ENCODE results near the gene PREB.
A peak's percentile ranks its signal among the peaks of the same experiment; 100 is the strongest.

Gene PREB

DNA sequence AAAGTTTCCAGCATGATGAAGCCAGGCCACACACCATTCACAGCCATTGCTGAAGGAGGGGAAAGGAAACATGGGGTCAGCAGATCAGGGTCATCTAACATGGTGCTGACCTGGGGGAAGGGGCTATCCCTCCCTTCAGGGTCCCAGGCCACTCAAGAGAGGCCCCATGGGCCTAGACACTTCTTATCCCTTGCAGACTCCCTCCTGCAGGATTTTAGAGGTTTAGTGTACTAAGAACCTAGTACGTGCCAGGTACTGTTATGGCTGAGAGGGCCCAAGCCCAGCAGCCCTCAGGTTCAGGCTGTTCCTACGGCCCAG, 39.0 kb downstream of the PREB start:
- no peak for DNase-seq

DNA sequence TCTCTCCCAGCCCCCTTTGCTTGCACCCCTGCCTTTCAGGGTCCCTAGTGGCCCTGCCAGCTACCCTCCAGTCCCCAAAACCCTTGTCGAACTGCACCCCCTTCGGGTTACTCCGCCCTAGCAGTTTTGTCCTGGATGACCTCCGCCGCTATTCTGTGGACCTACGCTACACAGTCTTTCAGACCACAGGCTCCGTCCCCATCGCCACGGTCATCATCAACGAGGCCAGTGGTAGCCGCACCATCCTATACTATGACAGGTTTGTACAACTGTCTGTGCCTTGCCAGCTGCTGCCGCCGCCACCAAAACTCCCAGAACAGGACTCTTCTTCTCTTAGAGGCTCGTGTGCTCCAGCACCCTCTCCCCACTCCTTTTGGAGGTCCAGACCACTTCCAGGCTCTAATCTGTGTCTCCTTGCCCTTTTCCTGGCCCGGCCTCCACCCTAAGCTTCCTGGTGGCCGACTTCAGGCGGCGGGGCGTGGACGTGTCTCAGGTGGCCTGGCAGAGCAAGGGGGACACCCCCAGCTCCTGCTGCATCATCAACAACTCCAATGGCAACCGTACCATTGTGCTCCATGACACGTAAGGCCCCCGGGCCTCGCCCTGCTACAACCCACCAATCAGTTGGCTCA, 40.0 kb downstream of the PREB start:
- no peak for DNase-seq

DNA sequence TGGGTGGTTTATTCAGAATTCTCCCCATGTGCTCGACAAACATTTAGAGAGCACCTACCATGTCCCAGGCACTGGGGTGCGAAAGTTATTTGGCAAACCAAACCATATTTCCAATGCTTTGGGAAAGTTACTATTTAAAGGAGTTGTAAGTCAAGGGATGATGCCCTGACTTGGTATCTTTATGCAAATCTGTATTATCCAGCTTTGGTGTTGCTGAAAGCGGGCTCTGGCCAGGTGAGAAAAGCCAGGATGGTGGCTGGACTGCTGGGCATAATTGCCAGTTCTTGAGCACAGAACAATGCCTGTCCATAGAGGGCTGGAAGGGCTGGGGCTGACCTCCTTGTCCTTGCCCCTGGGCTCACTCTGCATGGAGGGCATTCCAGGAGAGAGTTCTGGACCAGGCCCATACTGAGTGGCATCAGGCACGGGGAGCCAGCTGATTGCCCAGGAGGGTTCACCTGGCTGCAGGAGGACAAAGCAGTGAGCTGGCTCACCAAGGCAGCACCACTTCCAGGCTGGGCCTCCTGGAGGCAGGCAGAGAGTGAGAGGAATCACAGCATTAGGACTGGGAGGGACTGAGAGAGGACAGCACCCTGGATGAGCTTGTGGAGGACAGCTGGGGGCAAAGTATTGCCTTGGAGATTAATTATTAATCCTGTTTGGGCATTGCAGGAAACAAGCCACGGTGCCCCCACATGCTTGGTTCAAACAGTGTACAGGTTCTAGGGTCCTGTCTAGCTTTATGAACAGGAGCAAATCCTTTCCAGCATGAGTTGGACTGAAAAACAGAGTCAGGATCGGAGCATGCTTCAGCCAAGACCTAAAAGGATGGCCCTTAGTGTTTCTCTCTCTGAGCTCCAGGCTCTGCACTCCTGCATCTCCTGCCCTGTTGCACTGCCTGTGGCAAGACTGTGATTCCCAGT, 40.7 kb downstream of the PREB start:
- DNase-seq = no peak

DNA sequence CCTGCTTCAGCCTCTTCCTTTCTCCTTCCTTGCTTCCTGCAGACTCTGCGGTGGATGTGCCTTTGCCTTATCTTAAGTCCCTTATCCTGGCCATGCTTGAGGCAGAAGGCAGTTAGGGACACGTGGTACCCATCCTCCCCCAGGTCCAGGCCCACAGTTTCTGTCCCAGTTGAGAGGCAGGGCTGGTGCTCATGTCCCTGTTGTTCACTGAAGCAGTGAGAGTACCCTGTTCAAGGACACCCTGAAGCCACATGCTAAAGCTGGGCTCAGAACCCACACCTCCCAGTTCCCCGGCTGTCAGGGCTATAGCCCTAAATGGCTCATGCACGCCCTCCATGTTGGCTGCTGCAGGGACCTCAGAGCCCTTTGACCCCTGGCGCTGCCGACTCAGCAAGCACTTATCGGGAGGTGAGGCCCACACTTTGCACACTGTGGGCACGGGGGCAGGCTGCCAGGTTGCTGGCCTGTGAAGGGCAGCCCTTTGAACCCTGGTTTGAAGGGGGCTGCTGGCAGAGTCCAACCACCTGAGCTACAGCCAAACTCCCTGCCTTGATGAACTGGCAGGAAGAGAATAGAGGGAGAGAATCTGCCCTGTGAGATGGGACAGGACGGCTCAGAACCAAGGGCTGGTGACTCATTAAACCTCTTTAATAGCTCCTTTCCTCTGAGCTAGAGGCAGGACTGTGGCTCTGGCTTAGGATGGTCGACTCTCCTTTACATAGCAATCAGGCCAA, 41.6 kb downstream of the PREB start:
- DNase-seq = no peak

DNA sequence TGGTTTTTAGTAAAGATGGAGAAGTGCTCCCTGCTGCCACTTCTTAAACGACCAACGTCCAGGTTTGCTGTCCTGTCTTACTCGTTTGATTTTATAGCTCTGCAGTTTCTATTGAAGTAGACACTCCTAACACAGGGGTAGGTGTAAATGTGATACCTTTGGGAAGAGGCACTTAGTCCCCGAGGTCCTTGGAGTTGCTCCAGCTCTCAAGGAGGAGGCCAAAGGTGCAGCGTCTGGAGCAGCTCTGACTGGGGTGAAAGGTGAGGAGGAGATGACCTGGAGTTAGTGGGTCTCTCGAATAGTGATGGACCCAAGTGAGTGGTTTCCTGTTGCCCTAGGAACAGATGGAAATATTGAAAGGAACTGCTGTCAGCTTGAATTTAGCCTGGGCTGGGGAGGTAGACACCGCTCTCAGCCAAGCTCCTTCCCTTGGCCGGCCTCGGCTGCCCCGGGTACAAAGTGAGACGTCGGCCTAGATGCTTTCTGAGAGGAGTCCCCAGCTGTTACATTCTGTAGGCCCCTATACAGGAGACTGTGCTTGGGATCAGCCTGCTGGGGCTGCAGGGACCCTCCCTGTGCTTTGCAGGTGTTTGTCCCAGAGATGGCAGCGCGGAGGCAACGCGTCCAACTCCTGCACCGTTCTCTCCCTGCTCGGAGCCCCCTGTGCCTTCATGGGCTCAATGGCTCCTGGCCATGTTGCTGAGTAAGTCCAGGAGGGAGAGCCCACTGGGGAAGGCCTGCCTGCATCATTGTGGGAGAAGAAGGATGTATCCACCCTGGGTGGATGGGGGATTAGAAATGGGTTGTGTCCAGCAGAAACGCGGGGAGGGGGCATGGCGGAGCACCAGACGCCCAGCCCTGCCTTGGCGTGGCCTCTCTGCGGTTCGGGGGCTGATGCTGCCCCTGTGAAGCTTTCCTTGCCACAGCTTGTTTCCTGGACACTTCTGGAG, 42.4 kb downstream of the PREB start:
- no peak for DNase-seq

DNA sequence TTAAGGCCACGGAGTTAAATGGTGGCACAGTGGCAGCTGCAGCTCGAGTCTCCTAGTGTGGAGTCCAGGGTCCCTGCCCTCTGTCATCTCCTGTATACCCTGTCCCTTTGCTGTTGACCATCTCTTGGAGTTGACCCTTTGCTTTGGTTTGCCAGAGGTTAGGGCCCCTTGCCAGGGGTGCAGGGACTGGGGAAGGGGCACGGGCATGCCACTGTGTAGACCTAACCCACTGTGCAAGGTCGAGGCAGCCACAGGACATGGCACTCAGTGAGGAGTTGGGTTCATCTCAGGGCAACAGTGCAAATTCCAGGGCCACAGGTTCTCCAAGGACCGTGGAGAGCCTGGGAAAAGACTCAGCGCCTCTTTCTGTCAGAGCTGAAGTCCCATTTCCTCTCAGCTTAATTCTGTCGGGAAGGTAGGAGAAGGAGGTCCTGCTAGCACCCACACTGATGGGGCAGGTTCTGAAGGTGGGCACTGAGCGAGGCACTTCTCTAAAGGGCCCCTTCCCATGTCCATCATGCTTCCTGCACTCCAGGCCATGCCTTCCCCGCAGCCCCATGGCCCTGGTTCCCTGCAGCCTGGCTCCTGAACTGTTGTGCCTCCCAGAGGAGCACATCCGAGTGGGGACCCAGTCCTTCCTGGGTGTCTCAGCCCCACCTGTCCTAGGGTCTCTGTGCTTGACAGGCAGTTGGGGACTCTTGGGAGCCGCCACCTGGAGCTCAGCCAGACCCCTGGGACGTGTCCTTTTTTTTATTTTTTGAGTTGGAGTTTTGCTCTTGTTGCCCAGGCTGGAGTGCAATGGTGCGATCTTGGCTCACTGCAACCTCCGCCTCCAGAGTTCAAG, 45.1 kb downstream of the PREB start:
- DNase-seq = no peak

DNA sequence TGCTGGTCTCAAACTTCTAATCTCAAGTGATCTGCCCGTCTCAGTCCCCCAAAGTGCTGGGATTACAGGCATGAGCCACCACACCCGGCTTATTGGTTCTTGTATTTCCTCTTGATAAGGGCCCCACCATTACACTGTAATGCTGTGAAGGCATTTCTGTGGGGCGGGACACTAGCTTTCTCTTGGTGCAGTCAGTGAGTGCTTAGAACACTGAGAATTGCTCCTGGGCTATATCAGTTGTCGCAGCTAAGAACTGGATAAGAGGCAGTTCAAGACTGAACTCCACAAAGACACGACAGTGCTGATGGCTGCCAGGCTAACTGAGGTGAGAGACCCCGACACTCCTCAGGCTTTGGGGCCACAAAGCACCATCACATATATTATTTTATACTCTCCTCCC, 45.8 kb downstream of the PREB start:
- no peak for DNase-seq

DNA sequence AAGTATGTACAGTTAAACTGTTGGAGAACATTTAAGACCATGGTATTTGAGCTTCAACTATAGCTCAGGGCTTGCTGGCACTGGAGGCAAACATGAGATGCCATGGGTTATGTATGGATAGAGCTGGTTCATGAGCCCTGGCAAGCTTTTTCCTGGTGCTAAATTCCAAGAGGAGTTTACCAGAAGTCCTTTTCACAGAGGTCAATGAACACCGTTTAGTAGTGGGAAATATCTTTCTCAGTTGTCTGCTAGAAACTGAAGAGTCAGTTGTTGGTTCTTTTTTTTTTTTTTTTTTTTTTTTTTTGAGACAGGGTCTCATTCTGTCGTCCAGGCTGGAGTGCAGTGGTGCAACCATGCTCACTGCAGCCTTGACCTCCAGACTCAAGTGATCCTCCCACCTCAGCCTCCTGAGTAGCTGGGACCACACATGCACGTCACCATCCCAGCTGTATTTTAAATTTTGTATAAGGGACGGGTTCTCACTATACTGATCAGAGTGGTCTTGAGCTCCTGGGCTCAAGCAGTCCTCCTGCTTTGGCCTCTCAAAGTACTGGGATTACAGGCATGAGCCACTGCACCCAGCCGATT, 46.5 kb downstream of the PREB start:
- no peak for DNase-seq

DNA sequence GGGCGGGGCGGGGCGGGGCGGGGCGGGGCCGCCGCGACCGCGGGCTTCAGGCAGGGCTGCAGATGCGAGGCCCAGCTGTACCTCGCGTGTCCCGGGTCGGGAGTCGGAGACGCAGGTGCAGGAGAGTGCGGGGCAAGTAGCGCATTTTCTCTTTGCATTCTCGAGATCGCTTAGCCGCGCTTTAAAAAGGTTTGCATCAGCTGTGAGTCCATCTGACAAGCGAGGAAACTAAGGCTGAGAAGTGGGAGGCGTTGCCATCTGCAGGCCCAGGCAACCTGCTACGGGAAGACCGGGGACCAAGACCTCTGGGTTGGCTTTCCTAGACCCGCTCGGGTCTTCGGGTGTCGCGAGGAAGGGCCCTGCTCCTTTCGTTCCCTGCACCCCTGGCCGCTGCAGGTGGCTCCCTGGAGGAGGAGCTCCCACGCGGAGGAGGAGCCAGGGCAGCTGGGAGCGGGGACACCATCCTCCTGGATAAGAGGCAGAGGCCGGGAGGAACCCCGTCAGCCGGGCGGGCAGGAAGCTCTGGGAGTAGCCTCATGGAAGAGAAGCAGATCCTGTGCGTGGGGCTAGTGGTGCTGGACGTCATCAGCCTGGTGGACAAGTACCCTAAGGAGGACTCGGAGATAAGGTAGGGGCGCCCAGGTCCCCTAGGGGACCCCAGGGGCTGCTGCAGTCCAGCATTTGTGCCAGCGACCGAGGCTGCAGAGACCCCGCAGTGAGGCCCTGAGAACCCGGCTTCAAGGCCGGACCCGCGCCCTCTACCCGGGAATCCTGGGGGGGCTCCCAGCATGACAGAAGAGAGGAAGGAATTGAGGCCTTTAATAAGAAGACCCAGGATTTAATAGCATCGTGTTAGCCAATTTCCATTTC, 47.5 kb downstream of the PREB start, which contains the start of gene KHK:
Gene KHK (plus strand): TSS at position 49 of the 870 bp plus-strand sequence. CDS start 488 bp downstream, at position 537.
- DNase-seq = peak in 3 of 4 experiments; percentile 14 to 31 (median 23)

DNA sequence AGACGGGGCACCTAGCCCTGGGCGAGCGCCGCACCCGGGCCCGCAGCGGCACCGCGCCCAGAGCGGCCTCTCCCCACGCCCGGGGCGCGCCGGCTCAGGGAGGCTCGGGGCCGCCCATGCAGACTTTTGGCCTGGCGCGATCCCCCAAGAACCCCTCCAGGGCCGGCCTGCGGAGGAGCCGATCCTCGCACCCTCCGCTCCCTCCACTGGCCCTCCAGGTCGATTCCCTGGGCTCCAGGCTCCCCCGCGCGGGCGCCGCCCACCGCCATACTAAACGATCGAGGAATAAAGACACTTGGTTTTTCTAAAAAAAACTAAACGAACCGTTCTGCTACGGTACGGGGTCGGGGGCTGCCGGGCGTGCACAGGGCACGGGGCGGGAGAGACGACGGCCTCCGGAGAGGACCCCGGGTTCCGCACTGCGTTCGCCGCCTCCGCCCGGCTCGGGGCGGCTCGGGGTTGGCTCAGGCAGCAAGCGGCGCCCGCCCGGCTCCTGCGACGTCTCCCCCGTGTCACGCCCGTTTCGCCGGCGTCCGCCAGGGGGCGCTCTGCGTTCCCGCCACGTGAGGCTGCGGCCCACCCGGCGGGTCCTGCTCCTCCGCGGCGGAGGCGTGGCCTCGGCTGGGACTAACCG, 48.2 kb downstream of the PREB start:
- DNase-seq = peak; percentile 97 to 99 (median 99)

DNA sequence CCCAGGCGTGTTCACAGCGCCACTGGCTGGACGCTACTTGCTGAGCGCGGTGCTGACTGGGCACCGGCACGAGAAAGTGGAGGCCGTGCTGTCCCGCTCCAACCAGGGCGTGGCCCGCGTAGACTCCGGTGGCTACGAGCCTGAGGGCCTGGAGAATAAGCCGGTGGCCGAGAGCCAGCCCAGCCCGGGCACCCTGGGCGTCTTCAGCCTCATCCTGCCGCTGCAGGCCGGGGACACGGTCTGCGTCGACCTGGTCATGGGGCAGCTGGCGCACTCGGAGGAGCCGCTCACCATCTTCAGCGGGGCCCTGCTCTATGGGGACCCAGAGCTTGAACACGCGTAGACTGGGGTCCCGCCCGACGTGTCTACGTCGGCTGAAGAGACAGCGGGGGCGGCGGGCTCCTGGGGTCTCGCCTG, 48.8 kb downstream of the PREB start:
- DNase-seq = peak; percentile 67 to 87 (median 78)

DNA sequence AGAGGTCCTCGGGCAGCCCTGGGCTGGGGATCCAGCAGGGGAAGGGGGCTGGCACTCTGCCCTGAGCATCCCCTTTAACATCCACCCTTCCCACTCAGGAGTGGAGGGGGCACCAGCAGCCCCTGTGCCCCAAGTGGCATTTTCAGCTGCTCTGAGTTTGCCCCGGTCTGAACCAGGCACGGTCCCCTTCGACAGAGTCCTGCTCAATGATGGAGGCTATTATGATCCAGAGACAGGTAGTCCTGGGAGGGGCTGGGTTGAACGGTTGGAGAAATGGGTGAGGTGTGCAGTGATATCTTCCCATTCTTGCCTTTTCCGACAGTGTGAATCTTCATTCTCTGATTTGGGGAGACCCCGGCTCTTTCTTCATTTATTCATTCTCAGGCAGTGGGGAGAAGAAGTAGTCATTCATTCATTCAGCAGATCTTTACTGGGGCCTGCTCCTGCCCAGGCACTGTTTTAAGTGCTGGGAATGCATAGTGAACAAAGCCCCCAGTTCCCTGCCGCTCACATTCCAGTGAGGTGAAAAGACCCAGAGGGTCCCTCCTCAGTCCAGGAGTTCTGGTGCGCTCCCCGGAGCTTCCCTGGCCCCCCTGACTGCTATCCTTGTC, 49.3 kb downstream of the PREB start:
- no peak for DNase-seq

DNA sequence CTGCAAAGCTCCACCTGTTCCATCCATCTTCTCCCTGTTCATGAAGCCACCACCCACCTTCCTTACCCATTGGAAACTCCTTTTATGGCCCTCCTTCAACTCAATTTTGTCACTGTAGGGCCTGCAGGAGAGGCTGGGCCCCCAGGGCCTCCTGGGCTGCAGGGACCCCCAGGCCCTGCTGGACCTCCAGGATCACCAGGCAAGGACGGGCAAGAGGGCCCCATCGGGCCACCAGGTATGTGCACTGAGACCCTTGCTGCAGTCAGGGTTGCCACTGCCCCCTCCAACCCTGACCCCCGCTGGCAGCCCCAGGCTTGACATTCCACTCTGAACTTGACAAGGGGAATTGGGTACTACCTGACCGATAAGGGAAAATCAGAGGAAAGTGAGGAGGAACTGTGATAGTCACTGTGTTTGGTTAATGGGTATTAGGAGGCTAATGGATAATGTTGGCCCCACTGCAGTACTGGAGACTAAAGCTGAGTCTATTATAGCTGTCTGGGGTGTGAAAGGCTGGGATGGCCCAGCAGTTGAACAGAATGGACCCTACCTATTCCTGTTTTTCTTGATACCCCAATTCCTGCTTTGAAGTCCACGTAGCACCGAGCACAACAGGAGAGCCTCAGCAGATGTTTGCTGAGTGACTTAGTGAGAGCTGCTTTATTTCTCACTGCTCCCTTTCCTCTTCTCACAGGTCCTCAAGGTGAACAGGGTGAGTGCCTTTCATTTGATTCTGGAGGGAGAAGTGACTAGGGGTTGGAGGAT, 50.0 kb downstream of the PREB start:
- DNase-seq = no peak

DNA sequence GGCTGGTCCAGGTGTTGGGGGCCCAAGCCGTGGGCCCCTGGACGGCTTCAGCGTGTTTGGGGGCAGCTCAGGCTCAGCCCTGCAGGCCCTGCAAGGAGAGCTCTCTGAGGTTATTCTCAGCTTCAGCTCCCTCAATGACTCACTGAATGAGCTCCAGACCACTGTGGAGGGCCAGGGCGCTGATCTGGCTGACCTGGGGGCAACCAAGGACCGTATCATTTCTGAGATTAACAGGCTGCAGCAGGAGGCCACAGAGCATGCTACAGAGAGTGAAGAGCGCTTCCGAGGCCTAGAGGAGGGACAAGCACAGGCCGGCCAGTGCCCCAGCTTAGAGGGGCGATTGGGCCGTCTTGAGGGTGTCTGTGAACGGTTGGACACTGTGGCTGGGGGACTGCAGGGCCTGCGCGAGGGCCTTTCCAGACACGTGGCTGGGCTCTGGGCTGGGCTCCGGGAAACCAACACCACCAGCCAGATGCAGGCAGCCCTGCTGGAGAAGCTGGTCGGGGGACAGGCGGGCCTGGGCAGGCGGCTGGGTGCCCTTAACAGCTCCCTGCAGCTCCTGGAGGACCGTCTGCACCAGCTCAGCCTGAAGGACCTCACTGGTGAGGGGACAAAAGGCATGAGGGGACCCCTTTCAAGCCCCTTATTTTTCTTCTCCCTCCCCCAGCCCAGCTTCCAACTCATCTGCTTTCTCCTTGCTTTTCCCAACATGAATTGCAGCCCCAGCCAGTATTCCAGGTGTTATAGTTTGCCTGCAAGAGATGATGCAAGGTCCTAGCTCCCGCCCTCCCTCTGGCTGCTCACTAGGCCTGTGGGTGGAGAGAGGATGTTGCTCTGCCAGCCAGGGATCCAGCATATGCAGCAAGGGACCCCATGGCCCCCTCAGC, 50.8 kb downstream of the PREB start:
- DNase-seq = no peak

DNA sequence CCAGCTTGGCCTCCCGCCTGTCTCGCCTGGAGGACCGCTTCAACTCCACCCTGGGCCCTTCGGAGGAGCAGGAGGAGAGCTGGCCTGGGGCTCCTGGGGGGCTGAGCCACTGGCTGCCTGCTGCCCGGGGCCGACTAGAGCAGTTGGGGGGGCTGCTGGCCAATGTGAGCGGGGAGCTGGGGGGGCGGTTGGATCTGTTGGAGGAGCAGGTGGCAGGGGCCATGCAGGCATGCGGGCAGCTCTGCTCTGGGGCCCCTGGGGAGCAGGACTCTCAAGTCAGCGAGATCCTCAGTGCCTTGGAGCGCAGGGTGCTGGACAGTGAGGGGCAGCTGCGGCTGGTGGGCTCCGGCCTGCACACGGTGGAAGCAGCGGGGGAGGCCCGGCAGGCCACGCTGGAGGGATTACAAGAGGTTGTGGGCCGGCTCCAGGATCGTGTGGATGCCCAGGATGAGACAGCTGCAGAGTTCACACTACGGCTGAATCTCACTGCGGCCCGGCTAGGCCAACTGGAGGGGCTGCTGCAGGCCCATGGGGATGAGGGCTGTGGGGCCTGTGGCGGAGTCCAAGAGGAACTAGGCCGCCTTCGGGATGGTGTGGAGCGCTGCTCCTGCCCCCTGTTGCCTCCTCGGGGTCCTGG, 51.5 kb downstream of the PREB start:
- DNase-seq = no peak

DNA sequence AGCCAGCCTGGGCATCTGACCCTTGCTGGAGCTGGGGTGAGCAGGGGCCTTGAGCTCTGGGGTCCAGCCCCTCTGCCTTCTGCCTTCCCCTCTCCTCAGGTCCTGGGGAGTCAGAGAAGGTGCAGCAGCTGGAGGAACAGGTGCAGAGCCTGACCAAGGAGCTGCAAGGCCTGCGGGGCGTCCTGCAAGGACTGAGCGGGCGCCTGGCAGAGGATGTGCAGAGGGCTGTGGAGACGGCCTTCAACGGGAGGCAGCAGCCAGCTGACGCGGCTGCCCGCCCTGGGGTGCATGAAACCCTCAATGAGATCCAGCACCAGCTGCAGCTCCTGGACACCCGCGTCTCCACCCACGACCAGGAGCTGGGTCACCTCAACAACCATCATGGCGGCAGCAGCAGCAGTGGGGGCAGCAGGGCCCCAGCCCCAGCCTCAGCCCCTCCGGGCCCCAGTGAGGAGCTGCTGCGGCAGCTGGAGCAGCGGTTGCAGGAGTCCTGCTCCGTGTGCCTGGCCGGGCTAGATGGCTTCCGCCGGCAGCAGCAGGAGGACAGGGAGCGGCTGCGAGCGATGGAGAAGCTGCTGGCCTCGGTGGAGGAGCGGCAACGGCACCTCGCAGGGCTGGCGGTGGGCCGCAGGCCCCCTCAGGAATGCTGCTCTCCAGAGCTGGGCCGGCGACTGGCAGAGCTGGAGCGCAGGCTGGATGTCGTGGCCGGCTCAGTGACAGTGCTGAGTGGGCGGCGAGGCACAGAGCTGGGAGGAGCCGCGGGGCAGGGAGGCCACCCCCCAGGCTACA, 52.3 kb downstream of the PREB start:
- DNase-seq = no peak

Data from suppressor macrophage (primary cell).